Liver (tissue), 3 donors: ENCODE data around the gene ACOXL.

Source experiments
- ATF3 ChIP-seq: IDR thresholded peaks from 2 replicates; pipeline ENCODE4 v1.6.1; 2016; ENCODE audit warnings: antibody characterized with exemption
- CTCF ChIP-seq: fragments of 150-350 bp; IDR thresholded peaks from 2 replicates; pipeline ENCODE4 v1.5.1; 2017; ENCODE audit warnings: improper control_type of control experiment, low read depth, low read length; ENCODE audit not compliant: missing input control
- FOXA1 ChIP-seq: IDR thresholded peaks from 2 replicates; pipeline ENCODE4 v1.6.1; 2016; ENCODE audit warnings: antibody characterized with exemption
- GABPA ChIP-seq, 2 donors: IDR thresholded peaks in 1 of 2; conservative IDR thresholded peaks in 1 of 2; 2 replicates each; pipeline ENCODE4 v1.6.1; 2016; ENCODE audit warnings: antibody characterized with exemption in 2 of 2, mild to moderate bottlenecking in 1 of 2, moderate library complexity in 1 of 2
- HNF4A ChIP-seq, 2 donors: conservative IDR thresholded peaks; 2 replicates each; pipeline ENCODE4 v1.6.1; 2016; ENCODE audit warnings: antibody characterized with exemption in 2 of 2, mild to moderate bottlenecking in 2 of 2
- JUND ChIP-seq, 2 donors: IDR thresholded peaks; 2 replicates each; pipeline ENCODE4 v1.6.1; 2016; ENCODE audit warnings: antibody characterized with exemption in 2 of 2
- MAX ChIP-seq: IDR thresholded peaks from 2 replicates; pipeline ENCODE4 v1.6.1; 2016; ENCODE audit warnings: antibody characterized with exemption
- RAD21 ChIP-seq, 2 donors: IDR thresholded peaks; 2 replicates each; pipeline ENCODE4 v1.6.1; 2016; ENCODE audit warnings: antibody characterized with exemption in 2 of 2, mild to moderate bottlenecking in 2 of 2
- TAF1 ChIP-seq: conservative IDR thresholded peaks from 2 replicates; pipeline ENCODE4 v1.6.1; 2016; ENCODE audit warnings: antibody characterized with exemption, mild to moderate bottlenecking
- YY1 ChIP-seq: IDR thresholded peaks from 2 replicates; pipeline ENCODE4 v1.6.1; 2016; ENCODE audit warnings: antibody characterized with exemption, mild to moderate bottlenecking
- TF ChIP-seq, protein P1 (sequence below): IDR thresholded peaks from 2 replicates; pipeline ENCODE4 v1.6.1; 2016; ENCODE audit warnings: antibody characterized with exemption, mild to moderate bottlenecking
- donor health status: healthy.
- donor health status: healthy.

DNA sequence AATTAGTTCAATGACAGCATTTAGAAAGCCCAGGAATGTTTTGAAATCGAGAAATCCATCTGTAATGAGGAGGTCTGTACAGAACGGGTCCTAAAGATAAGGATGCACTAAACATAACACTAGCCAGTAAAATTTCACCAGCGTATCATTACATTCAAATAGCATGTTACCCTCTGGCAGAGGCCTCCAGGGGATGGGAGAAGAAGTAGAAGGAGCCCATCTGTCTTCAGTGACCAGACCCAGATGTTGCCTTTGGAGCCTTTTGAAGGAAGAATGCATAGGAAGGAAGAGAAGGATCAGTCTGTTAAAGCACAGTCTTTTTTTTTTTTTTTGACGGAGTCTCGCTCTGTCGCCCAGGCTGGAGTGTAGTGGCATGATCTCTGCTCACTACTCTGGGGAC is 302.2 kb downstream of the ACOXL start:
- TF ChIP-seq CTCF (no peak), GABPA (IDR thresholded peaks at IDR 0.05 in 1 of 2, conservative IDR thresholded peaks at IDR 0.05 in 1 of 2) (no peak), RAD21 (IDR thresholded peaks at IDR 0.05) (no peak), ATF3 (no peak), JUND (IDR thresholded peaks at IDR 0.05) (no peak), MAX (no peak), TAF1 (no peak), FOXA1 (no peak), YY1 (no peak), HNF4A (conservative IDR thresholded peaks at IDR 0.05) (no peak)
- TF ChIP-seq, protein P1, sequence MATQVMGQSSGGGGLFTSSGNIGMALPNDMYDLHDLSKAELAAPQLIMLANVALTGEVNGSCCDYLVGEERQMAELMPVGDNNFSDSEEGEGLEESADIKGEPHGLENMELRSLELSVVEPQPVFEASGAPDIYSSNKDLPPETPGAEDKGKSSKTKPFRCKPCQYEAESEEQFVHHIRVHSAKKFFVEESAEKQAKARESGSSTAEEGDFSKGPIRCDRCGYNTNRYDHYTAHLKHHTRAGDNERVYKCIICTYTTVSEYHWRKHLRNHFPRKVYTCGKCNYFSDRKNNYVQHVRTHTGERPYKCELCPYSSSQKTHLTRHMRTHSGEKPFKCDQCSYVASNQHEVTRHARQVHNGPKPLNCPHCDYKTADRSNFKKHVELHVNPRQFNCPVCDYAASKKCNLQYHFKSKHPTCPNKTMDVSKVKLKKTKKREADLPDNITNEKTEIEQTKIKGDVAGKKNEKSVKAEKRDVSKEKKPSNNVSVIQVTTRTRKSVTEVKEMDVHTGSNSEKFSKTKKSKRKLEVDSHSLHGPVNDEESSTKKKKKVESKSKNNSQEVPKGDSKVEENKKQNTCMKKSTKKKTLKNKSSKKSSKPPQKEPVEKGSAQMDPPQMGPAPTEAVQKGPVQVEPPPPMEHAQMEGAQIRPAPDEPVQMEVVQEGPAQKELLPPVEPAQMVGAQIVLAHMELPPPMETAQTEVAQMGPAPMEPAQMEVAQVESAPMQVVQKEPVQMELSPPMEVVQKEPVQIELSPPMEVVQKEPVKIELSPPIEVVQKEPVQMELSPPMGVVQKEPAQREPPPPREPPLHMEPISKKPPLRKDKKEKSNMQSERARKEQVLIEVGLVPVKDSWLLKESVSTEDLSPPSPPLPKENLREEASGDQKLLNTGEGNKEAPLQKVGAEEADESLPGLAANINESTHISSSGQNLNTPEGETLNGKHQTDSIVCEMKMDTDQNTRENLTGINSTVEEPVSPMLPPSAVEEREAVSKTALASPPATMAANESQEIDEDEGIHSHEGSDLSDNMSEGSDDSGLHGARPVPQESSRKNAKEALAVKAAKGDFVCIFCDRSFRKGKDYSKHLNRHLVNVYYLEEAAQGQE = no peak
